Breast epithelium (tissue), 4 donors: Measurements from ENCODE around the gene RNU5D-1. TPM values are rescaled to one million over a fixed set of nuclear protein-coding genes. Genes with fewer than 3 reads are reported as not detected.

Experiments
- DNase-seq, 2 donors: peaks; one replicate each; pipeline ENCODE4 v3.0.0-alpha.2; 2019; ENCODE audit warnings: low spot score in 2 of 2
- H3K27ac ChIP-seq, 2 donors: fragments of 200-600 bp; sonication (generic) in 1 of 2; one replicate each; pipeline ENCODE4 v1.5.1; 2016 to 2019; ENCODE audit warnings: mild to moderate bottlenecking in 1 of 2
- H3K27me3 ChIP-seq, 2 donors: fragments of 200-600 bp; sonication (generic) in 1 of 2; one replicate each; pipeline versions ENCODE4 v1.5.1 to v1.6.0; 2017 to 2019; ENCODE audit warnings: control low read depth in 1 of 2, mild to moderate bottlenecking in 1 of 2
- H3K36me3 ChIP-seq: fragments of 200-600 bp; one replicate; pipeline ENCODE4 v1.5.1; 2019
- H3K4me1 ChIP-seq, 2 donors: fragments of 200-600 bp; sonication (generic); one replicate each; pipeline ENCODE4 v1.5.1; 2016 to 2019; ENCODE audit warnings: control low read depth in 1 of 2
- H3K4me3 ChIP-seq, 3 donors: fragments of 200-600 bp; sonication (generic); 1 replicate in 2 of 3; 2 replicates in 1 of 3; pipeline ENCODE4 v1.5.1; 2016 to 2019; ENCODE audit warnings: mild to moderate bottlenecking in 3 of 3, moderate library complexity in 2 of 3
- H3K9me3 ChIP-seq, 2 donors: fragments of 200-600 bp; sonication (generic) in 1 of 2; one replicate each; pipeline ENCODE4 v1.5.1; 2016 to 2019; ENCODE audit warnings: control low read depth in 1 of 2
- POLR2A ChIP-seq: fragments of 450-650 bp; IDR thresholded peaks from one replicate; pipeline ENCODE4 v1.6.1; 2016; ENCODE audit warnings: antibody characterized with exemption, mild to moderate bottlenecking, moderate library complexity
- POLR2AphosphoS5 ChIP-seq, 3 donors: sonication (generic); formaldehyde crosslinking; IDR thresholded peaks; one replicate each; pipeline ENCODE4 v1.6.1; 2017; ENCODE audit warnings: antibody characterized with exemption in 3 of 3
- intact Hi-C: fragments of 100-400 bp; cut with DNase I; formaldehyde crosslinking; loops from one replicate; pipeline ENCODE4 v1.15.1; 2023; ENCODE audit warnings: low total_unique reads
- total RNA-seq, 3 donors: library from RNA; depleted of rRNA; stranded (reverse); fragments of >200 nt; gene quantifications; one replicate each; pipeline ENCODE4 v1.1.0, GENCODE V29; 2016
- TF ChIP-seq, protein P1 (sequence below), 3 donors: fragments of 450-650 bp; IDR thresholded peaks; one replicate each; pipeline ENCODE4 v1.5.1; 2016 to 2017; ENCODE audit warnings: antibody characterized with exemption in 3 of 3, mild to moderate bottlenecking in 3 of 3, moderate library complexity in 3 of 3

RNU5D-1 gene
- total RNA-seq, 3 donors from 2014 or later: not detected

DNA sequence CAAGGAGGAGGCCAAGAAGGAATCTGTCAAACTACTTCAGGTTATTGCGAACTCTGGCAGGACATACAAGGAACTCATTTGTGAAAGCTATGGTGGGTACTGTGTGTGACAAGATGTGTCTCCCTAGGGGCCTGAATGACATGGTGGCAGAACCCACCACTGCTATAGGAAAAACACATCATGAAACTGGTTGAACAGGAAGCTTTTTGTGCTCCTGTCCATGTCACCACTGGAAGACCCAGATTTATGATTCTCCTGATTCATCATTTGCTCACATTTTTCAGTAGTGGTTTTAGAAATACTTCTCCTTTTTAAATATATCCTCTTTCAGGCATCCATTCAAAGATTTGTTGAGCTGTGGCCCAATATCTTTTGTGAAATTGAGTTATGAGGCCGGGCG lies 32.8 kb downstream of the RNU5D-1 start:
- Histone ChIP-seq H3K4me1 (no peaks in the 10 kb centered on the region), H3K9me3 (no peaks in the 10 kb centered on the region), H3K36me3 (no peaks in the 10 kb centered on the region), H3K4me3 (no peak overlapping the region), H3K27me3 (no peaks in the 10 kb centered on the region), H3K27ac (no peak overlapping the region)
- TF ChIP-seq POLR2A (no peak), POLR2AphosphoS5 (IDR thresholded peaks at IDR 0.05) (no peak)
- TF ChIP-seq, protein P1, sequence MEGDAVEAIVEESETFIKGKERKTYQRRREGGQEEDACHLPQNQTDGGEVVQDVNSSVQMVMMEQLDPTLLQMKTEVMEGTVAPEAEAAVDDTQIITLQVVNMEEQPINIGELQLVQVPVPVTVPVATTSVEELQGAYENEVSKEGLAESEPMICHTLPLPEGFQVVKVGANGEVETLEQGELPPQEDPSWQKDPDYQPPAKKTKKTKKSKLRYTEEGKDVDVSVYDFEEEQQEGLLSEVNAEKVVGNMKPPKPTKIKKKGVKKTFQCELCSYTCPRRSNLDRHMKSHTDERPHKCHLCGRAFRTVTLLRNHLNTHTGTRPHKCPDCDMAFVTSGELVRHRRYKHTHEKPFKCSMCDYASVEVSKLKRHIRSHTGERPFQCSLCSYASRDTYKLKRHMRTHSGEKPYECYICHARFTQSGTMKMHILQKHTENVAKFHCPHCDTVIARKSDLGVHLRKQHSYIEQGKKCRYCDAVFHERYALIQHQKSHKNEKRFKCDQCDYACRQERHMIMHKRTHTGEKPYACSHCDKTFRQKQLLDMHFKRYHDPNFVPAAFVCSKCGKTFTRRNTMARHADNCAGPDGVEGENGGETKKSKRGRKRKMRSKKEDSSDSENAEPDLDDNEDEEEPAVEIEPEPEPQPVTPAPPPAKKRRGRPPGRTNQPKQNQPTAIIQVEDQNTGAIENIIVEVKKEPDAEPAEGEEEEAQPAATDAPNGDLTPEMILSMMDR (IDR thresholded peaks at IDR 0.05): no peak
- no peak for DNase-seq
- intact Hi-C loops: no loop called here

DNA sequence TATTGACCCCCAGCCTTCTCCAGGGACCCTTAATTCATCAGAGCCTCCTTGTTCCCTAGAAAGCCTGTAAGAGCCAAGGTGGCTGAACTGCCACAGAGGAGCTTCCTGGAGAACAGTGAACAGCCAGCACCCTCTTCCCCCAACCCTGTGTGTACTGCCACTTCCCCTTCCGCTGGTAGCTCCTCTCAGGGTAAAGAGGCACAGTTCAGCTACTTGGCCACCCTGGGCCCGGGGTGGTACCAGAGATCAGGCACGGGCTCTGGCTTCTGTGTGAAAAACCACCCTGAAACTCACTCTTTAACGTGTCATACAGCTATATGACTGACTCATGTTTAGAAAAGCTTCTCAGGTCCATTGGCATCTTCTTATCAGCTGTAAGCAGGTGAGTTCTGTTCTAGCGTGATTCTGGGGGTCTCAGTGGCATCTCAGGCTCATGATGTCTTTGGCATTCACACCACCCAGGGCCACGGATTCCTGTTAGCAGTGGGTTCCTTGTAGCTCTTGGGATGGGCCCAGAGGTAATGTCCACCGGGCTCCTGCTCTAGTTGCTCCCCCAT lies 34.1 kb downstream of the RNU5D-1 start:
- H3K4me3 ChIP-seq: no peak overlapping the region
- no peaks in the 10 kb centered on the region for H3K36me3 ChIP-seq
- no peak for DNase-seq
- intact Hi-C loops: no loop called here
- no peaks in the 10 kb centered on the region for H3K27me3 ChIP-seq
- TF ChIP-seq, protein P1 (IDR thresholded peaks at IDR 0.05): no peak
- TF ChIP-seq POLR2AphosphoS5 (IDR thresholded peaks at IDR 0.05) (no peak), POLR2A (no peak)
- no peak overlapping the region for H3K27ac ChIP-seq
- no peaks in the 10 kb centered on the region for H3K4me1 ChIP-seq
- no peaks in the 10 kb centered on the region for H3K9me3 ChIP-seq

DNA sequence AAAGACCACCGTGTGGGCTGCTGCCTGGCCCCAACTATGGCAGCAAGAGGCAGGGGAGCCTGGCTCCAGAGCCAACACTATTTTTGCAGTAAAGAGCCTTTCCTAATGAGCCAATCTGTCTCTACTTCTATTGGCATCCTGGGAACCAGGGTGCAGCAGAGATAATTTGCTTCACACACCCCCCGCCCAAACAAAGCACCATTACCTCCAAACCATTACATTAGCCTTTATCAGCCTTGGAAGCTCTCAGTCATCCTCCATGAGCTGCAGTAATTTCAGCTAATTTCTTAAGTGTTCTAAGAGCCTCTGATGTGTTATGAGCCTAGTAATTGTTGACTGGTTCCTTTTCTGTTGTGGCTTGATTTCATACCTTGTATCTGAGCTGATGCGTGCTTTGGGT lies 34.9 kb downstream of the RNU5D-1 start:
- DNase-seq: no peak
- H3K27me3 ChIP-seq: no peaks in the 10 kb centered on the region
- intact Hi-C loops: no loop called here
- H3K27ac ChIP-seq: no peak overlapping the region
- H3K36me3 ChIP-seq: no peaks in the 10 kb centered on the region
- H3K4me3 ChIP-seq: no peak overlapping the region
- H3K9me3 ChIP-seq: no peaks in the 10 kb centered on the region
- TF ChIP-seq POLR2A (no peak), POLR2AphosphoS5 (IDR thresholded peaks at IDR 0.05) (no peak)
- no peaks in the 10 kb centered on the region for H3K4me1 ChIP-seq

DNA sequence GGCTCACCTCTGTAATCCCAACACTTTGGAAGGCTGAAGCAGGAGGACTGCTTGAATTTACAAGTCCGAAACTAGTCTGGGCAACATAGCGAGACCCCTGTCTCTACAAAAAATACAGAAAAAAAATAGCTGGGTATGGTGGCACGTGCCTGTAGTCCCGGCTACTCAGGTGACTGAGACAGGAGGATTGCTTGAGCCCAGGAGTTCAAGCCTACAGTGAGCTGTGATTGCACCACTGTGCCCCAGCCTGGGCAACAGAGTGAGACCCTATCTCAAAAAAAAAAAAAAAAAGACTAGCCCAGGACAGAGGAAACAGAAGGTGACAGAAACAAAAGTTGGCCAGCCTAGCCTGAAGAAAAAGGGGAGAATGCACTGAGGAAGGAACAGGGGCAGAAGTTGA lies 35.3 kb downstream of the RNU5D-1 start:
- H3K27me3 ChIP-seq: no peaks in the 10 kb centered on the region
- H3K4me3 ChIP-seq: no peak overlapping the region
- intact Hi-C loops: no loop called here
- H3K36me3 ChIP-seq: no peaks in the 10 kb centered on the region
- TF ChIP-seq, protein P1 (IDR thresholded peaks at IDR 0.05): no peak
- TF ChIP-seq POLR2A (no peak), POLR2AphosphoS5 (IDR thresholded peaks at IDR 0.05) (no peak)
- H3K9me3 ChIP-seq: no peaks in the 10 kb centered on the region
- DNase-seq: no peak
- H3K27ac ChIP-seq: no peak overlapping the region
- no peaks in the 10 kb centered on the region for H3K4me1 ChIP-seq

DNA sequence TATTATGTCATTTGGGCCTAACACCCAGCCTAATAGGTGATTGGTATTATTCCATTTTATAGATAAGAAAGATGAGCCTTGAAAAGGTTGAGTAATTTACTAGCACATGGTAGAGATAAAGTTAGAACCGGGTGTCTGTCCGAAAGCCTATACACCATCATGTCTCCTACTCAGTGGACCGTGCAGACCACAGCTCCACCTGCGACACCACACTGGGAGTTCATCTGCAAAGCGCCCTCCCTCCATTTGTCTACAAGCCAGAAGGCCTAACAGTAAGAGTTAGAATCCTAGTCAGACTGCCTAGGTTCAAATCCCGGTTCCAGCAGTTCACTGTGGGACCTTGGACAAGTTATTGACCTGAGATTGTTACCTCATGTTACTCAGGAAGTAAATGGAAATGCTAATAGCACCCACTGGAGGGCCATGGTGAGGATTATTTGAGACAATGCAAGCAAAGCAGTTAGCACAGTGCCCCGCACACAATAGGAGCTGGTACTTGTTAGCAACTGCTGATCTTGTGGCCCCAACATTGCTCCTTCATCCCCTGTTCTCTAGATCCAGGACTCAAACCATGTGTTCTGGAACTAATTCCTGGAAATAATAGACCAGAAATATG lies 36.0 kb downstream of the RNU5D-1 start:
- no peaks in the 10 kb centered on the region for H3K4me1 ChIP-seq
- TF ChIP-seq, protein P1 (IDR thresholded peaks at IDR 0.05): no peak
- TF ChIP-seq POLR2A (no peak), POLR2AphosphoS5 (IDR thresholded peaks at IDR 0.05) (no peak)
- DNase-seq: no peak
- H3K36me3 ChIP-seq: no peaks in the 10 kb centered on the region
- no peak overlapping the region for H3K4me3 ChIP-seq
- no peak overlapping the region for H3K27ac ChIP-seq
- H3K27me3 ChIP-seq: no peaks in the 10 kb centered on the region
- intact Hi-C loops: no loop called here
- no peaks in the 10 kb centered on the region for H3K9me3 ChIP-seq
